K562 (cell line): ENCODE results near the gene UHRF1. TPM values are rescaled to one million over a fixed set of nuclear protein-coding genes. Genes with fewer than 3 reads are reported as not detected.

Experiments
- BCOR ChIP-seq: fragments of 450-650 bp; IDR thresholded peaks from 2 replicates; pipeline ENCODE4 v1.6.1; 2016
- CEBPG ChIP-seq, 3 experiments: fragments of 200-800 bp in 1 of 3; sonication (Bioruptor generic) in 1 of 3; sonication (generic) in 1 of 3; formaldehyde crosslinking in 1 of 3; IDR thresholded peaks in 2 of 3; conservative IDR thresholded peaks in 1 of 3; 2 replicates each; pipeline versions ENCODE4 v1.6.1 to v1.8.0; 2016 to 2022; ENCODE audit warnings: missing compliant biosample characterization in 2 of 3, missing genetic modification characterization in 2 of 3, mild to moderate bottlenecking in 1 of 3, missing genetic modification reagents in 1 of 3
- DMBX1 ChIP-seq: fragments of 250-450 bp; sonication (Bioruptor Pico); IDR thresholded peaks from 2 replicates; pipeline ENCODE4 v1.8.0; 2022; ENCODE audit warnings: inconsistent platforms, mild to moderate bottlenecking, moderate library complexity, borderline replicate concordance
- EP400 ChIP-seq: fragments of 450-650 bp; IDR thresholded peaks from 2 replicates; pipeline ENCODE4 v1.6.1; 2017; ENCODE audit warnings: antibody characterized with exemption, mild to moderate bottlenecking, moderate library complexity
- FOSL1 ChIP-seq: fragments of 200-800 bp; sonication (Bioruptor generic); conservative IDR thresholded peaks from 2 replicates; pipeline ENCODE4 v1.6.1; 2016; ENCODE audit warnings: missing genetic modification characterization, missing compliant biosample characterization
- GATA2 ChIP-seq: sonication (generic); formaldehyde crosslinking; IDR thresholded peaks from 2 replicates; pipeline ENCODE4 v1.4.0; 2020; ENCODE audit warnings: mild to moderate bottlenecking, missing genetic modification reagents
- GTF2A2 ChIP-seq: IDR thresholded peaks from 2 replicates; pipeline ENCODE4 v1.6.1; 2016; ENCODE audit warnings: mild to moderate bottlenecking, missing genetic modification characterization, missing compliant biosample characterization
- IRF2 ChIP-seq: sonication (generic); formaldehyde crosslinking; IDR thresholded peaks from 2 replicates; pipeline ENCODE4 v1.8.1; 2022; ENCODE audit warnings: mild to moderate bottlenecking, missing genetic modification reagents
- LCOR ChIP-seq: sonication (generic); formaldehyde crosslinking; IDR thresholded peaks from 2 replicates; pipeline ENCODE4 v1.8.0; 2022; ENCODE audit warnings: mild to moderate bottlenecking, missing genetic modification reagents
- MAFF ChIP-seq: IDR thresholded peaks from 2 replicates; pipeline ENCODE4 v1.6.1; 2012; ENCODE audit warnings: low read length, improper control_type of control experiment
- MED1 ChIP-seq: sonication (generic); formaldehyde crosslinking; IDR thresholded peaks from 2 replicates; pipeline ENCODE4 v1.8.1; 2023; ENCODE audit warnings: missing genetic modification reagents, borderline replicate concordance
- NFIC ChIP-seq: fragments of 450-650 bp; IDR thresholded peaks from 2 replicates; pipeline ENCODE4 v1.6.1; 2017; ENCODE audit warnings: mild to moderate bottlenecking, inconsistent platforms
- POLR2AphosphoS2 ChIP-seq: IDR thresholded peaks from 2 replicates; pipeline ENCODE4 v1.6.1; 2012; ENCODE audit warnings: low read length, improper control_type of control experiment
- PTTG1 ChIP-seq: fragments of 450-650 bp; IDR thresholded peaks from 2 replicates; pipeline ENCODE4 v1.6.1; 2016; ENCODE audit warnings: low read depth, mild to moderate bottlenecking, missing genetic modification characterization, missing compliant biosample characterization
- PURB ChIP-seq: sonication (generic); formaldehyde crosslinking; IDR thresholded peaks from 2 replicates; pipeline ENCODE4 v1.9.0; 2021; ENCODE audit warnings: low read depth, mild to moderate bottlenecking, missing genetic modification reagents
- RAD21 ChIP-seq, 2 experiments: fragments of 250-450 bp in 1 of 2; fragments of 450-650 bp in 1 of 2; sonication (Bioruptor Pico) in 1 of 2; formaldehyde crosslinking in 1 of 2; IDR thresholded peaks in 1 of 2; conservative IDR thresholded peaks in 1 of 2; 2 replicates each; pipeline versions ENCODE4 v1.4.0 to v1.8.0; 2020 to 2022; ENCODE audit warnings: mild to moderate bottlenecking in 2 of 2, moderate library complexity in 1 of 2
- RBBP5 ChIP-seq: fragments of 200-600 bp; sonication (generic); IDR thresholded peaks from 2 replicates; pipeline ENCODE4 v1.6.1; 2012; ENCODE audit warnings: borderline replicate concordance, mild to moderate bottlenecking, low read length, control low read depth, inconsistent platforms; ENCODE audit not compliant: insufficient read depth, poor library complexity, severe bottlenecking
- RFX5 ChIP-seq: IDR thresholded peaks from 2 replicates; pipeline ENCODE4 v1.6.1; 2011; ENCODE audit warnings: low read depth, mild to moderate bottlenecking, improper control_type of control experiment, low read length
- SMARCA5 ChIP-seq: fragments of 450-650 bp; IDR thresholded peaks from 2 replicates; pipeline ENCODE4 v1.6.1; 2016
- TOE1 ChIP-seq, 2 experiments: fragments of 450-650 bp in 1 of 2; sonication (generic) in 1 of 2; formaldehyde crosslinking in 1 of 2; IDR thresholded peaks; 2 replicates each; pipeline versions ENCODE4 v1.7.1 to v1.8.0; 2016 to 2022; ENCODE audit warnings: borderline replicate concordance in 2 of 2, mild to moderate bottlenecking in 2 of 2, antibody characterized with exemption in 1 of 2, inconsistent platforms in 1 of 2, low read depth in 1 of 2, missing genetic modification reagents in 1 of 2, moderate library complexity in 1 of 2
- ZNF699 ChIP-seq: fragments of 250-450 bp; sonication (Bioruptor Pico); IDR thresholded peaks from 2 replicates; pipeline ENCODE4 v1.8.0; 2021; ENCODE audit warnings: mild to moderate bottlenecking, moderate library complexity; ENCODE audit not compliant: insufficient replicate concordance
- polyA plus RNA-seq, 8 experiments: library from polyadenylated mRNA; depleted of rRNA in 4 of 8; stranded (reverse) in 5 of 8; unstranded in 3 of 8; fragments of >200 nt; fragmentation: Nextera tagmentation in 2 of 8; fragmentation: Illumina TruSeq in 1 of 8; extraction: Ambion mirVana in 2 of 8; extraction: Trizol in 1 of 8; gene quantifications; 2 replicates each; pipeline versions ENCODE4 v1.2.1 to v1.2.3, GENCODE V29; 2011 to 2014; ENCODE audit warnings: inconsistent platforms in 1 of 8, missing spikeins in 1 of 8
- total RNA-seq, 7 experiments: library from RNA; depleted of rRNA in 6 of 7; stranded (reverse); fragments of >200 nt in 6 of 7; fragmentation: Illumina TruSeq in 2 of 7; extraction: Trizol in 2 of 7; gene quantifications; 2 replicates each; pipeline versions ENCODE4 v1.2.1 to v1.2.3, GENCODE V29; 2011 to 2021; ENCODE audit warnings: low replicate concordance in 1 of 7
- TF ChIP-seq, protein P1 (sequence below): fragments of 450-650 bp; IDR thresholded peaks from 2 replicates; pipeline ENCODE4 v1.7.1; 2018; ENCODE audit warnings: mild to moderate bottlenecking, low read depth; ENCODE audit not compliant: partially characterized antibody
- TF ChIP-seq, protein P2 (sequence below): sonication (generic); formaldehyde crosslinking; IDR thresholded peaks from 2 replicates; pipeline ENCODE4 v1.8.1; 2023; ENCODE audit warnings: mild to moderate bottlenecking, missing genetic modification reagents
- TF ChIP-seq, protein P3 (sequence below): fragments of 250-450 bp; sonication (Bioruptor Pico); IDR thresholded peaks from 2 replicates; pipeline ENCODE4 v1.8.0; 2021; ENCODE audit warnings: moderate library complexity, mild to moderate bottlenecking, inconsistent platforms

The UHRF1 gene
- total and polyA plus RNA-seq, 9 of the 15 experiments (the other 6 are each of a cell fraction or from before 2014, with no cell fraction given) = 6.0 to 101 (median 30.9) TPM

DNA sequence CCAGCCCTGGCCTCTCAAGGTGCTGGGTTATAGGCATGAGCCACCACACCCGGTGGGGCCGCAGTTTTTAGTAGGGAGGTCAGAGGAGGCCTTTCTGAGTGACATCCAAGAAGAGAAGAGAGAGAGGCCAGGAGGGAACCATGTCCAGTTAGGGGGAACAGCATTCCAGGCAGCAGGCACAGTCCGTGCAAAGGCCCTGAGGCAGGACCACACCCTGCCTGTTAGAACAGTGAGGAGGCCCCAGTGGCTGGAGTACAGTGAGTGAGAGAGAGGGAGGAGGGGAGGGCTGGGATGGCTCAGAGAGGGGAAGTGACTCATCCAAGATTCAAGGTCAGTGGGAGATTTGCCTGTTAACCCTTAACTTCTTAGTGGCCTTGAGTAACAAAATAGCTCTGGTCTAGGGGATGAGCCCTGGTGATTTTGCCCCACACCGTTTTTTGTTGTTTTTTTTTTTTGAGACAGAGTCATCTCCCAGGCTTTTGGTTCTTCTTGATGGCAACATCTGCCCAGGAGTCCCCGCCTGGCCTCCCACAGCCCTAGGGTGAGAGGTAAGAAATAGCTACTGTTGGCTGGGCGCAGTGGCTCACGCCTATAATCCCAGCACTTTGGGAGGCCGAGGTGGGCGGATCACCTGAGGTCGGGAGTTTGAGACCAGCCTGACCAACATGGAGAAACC is 39.1 kb upstream of the UHRF1 start (continued):
- no peak for TF ChIP-seq PURB
- no peak for TF ChIP-seq GATA2 (CRISPR knock-in tag)
- TF ChIP-seq LCOR (CRISPR knock-in tag) = peak; percentile 60; the same call in 1 of the 2 replicates
- TF ChIP-seq, protein P1, sequence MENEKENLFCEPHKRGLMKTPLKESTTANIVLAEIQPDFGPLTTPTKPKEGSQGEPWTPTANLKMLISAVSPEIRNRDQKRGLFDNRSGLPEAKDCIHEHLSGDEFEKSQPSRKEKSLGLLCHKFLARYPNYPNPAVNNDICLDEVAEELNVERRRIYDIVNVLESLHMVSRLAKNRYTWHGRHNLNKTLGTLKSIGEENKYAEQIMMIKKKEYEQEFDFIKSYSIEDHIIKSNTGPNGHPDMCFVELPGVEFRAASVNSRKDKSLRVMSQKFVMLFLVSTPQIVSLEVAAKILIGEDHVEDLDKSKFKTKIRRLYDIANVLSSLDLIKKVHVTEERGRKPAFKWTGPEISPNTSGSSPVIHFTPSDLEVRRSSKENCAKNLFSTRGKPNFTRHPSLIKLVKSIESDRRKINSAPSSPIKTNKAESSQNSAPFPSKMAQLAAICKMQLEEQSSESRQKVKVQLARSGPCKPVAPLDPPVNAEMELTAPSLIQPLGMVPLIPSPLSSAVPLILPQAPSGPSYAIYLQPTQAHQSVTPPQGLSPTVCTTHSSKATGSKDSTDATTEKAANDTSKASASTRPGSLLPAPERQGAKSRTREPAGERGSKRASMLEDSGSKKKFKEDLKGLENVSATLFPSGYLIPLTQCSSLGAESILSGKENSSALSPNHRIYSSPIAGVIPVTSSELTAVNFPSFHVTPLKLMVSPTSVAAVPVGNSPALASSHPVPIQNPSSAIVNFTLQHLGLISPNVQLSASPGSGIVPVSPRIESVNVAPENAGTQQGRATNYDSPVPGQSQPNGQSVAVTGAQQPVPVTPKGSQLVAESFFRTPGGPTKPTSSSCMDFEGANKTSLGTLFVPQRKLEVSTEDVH = no peak
- peak; percentile 100 for TF ChIP-seq BCOR
- TF ChIP-seq DMBX1 = peak; percentile 72
- TF ChIP-seq FOSL1 = peak; percentile 99
- no peak for TF ChIP-seq MAFF
- TF ChIP-seq POLR2AphosphoS2 = no peak
- TF ChIP-seq, protein P2, sequence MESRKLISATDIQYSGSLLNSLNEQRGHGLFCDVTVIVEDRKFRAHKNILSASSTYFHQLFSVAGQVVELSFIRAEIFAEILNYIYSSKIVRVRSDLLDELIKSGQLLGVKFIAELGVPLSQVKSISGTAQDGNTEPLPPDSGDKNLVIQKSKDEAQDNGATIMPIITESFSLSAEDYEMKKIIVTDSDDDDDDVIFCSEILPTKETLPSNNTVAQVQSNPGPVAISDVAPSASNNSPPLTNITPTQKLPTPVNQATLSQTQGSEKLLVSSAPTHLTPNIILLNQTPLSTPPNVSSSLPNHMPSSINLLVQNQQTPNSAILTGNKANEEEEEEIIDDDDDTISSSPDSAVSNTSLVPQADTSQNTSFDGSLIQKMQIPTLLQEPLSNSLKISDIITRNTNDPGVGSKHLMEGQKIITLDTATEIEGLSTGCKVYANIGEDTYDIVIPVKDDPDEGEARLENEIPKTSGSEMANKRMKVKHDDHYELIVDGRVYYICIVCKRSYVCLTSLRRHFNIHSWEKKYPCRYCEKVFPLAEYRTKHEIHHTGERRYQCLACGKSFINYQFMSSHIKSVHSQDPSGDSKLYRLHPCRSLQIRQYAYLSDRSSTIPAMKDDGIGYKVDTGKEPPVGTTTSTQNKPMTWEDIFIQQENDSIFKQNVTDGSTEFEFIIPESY (CRISPR knock-in tag) = peak; percentile 59
- no peak for TF ChIP-seq GTF2A2
- TF ChIP-seq RBBP5 = no peak
- TF ChIP-seq IRF2 (CRISPR knock-in tag) = no peak
- no peak for TF ChIP-seq CEBPG (CRISPR knock-in tag; IDR thresholded peaks at IDR 0.05)
- TF ChIP-seq CEBPG (tag; conservative IDR thresholded peaks at IDR 0.05 in 1 of 2, IDR thresholded peaks at IDR 0.05 in 1 of 2) = no peak
- peak; percentile 76; the same call in 1 of the 2 replicates for TF ChIP-seq TOE1 (IDR thresholded peaks at IDR 0.05; ENCODE audit: borderline replicate concordance)
- TF ChIP-seq TOE1 (CRISPR knock-in tag; IDR thresholded peaks at IDR 0.05; ENCODE audit: borderline replicate concordance, low read depth) = no peak
- TF ChIP-seq RAD21 (CRISPR knock-in tag; conservative IDR thresholded peaks at IDR 0.05 in 1 of 2, IDR thresholded peaks at IDR 0.05 in 1 of 2) = no peak
- TF ChIP-seq EP400 = peak; percentile 78
- no peak for TF ChIP-seq RFX5
- TF ChIP-seq MED1 (CRISPR knock-in tag) = no peak
- TF ChIP-seq PTTG1 (tag) = no peak
- TF ChIP-seq SMARCA5 = peak; percentile 100
- TF ChIP-seq ZNF699 (CRISPR knock-in tag) = no peak
- peak; percentile 63 for TF ChIP-seq NFIC
- TF ChIP-seq, protein P3, sequence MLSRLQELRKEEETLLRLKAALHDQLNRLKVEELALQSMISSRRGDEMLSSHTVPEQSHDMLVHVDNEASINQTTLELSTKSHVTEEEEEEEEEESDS (CRISPR knock-in tag) = no peak
